Peyer's patch (tissue), 4 donors: Measurements from ENCODE around the gene CD274. TPM values are rescaled to one million over a fixed set of nuclear protein-coding genes. Genes with fewer than 3 reads are reported as not detected.

Experiments
- DNase-seq, 3 donors: peaks; one replicate each; pipeline ENCODE4 v3.0.0-alpha.2; 2017 to 2019
- H3K27ac ChIP-seq, 4 donors: fragments of 200-600 bp; sonication (generic); one replicate each; pipeline ENCODE4 v1.5.1; 2016 to 2019
- H3K27me3 ChIP-seq, 2 donors: fragments of 200-600 bp; sonication (generic); one replicate each; pipeline ENCODE4 v1.5.1; 2019
- H3K36me3 ChIP-seq, 3 donors: fragments of 200-600 bp; sonication (generic); one replicate each; pipeline ENCODE4 v1.5.1; 2016 to 2019
- H3K4me1 ChIP-seq, 4 donors: fragments of 200-600 bp; sonication (generic); one replicate each; pipeline ENCODE4 v1.5.1; 2016 to 2019
- H3K4me3 ChIP-seq, 4 donors: fragments of 200-600 bp; sonication (generic); 1 replicate in 3 of 4; 2 replicates in 1 of 4; pipeline ENCODE4 v1.5.1; 2016 to 2019; ENCODE audit warnings: mild to moderate bottlenecking in 1 of 4
- H3K9me3 ChIP-seq, 4 donors: fragments of 200-600 bp; sonication (generic); one replicate each; pipeline ENCODE4 v1.5.1; 2016 to 2019; ENCODE audit warnings: mild to moderate bottlenecking in 1 of 4
- POLR2A ChIP-seq, 2 donors: fragments of 450-650 bp; IDR thresholded peaks; one replicate each; pipeline ENCODE4 v1.5.1; 2017; ENCODE audit warnings: antibody characterized with exemption in 2 of 2, mild to moderate bottlenecking in 2 of 2, moderate library complexity in 2 of 2
- total RNA-seq, 4 donors: library from RNA; depleted of rRNA; stranded (reverse); fragments of >200 nt; gene quantifications; one replicate each; pipeline ENCODE4 v1.1.0, GENCODE V29; 2016
- TF ChIP-seq, protein P1 (sequence below), 6 experiments: fragments of 450-650 bp in 4 of 6; fragments of 200-600 bp in 2 of 6; sonication (generic) in 1 of 6; IDR thresholded peaks; one replicate each; pipeline ENCODE4 v1.5.1; 2017 to 2019; ENCODE audit warnings: antibody characterized with exemption in 6 of 6, mild to moderate bottlenecking in 3 of 6, moderate library complexity in 1 of 6

Gene CD274
- 1 to 10 TPM; 1.7 to 6.2 (median 3.4) TPM for total RNA-seq

DNA sequence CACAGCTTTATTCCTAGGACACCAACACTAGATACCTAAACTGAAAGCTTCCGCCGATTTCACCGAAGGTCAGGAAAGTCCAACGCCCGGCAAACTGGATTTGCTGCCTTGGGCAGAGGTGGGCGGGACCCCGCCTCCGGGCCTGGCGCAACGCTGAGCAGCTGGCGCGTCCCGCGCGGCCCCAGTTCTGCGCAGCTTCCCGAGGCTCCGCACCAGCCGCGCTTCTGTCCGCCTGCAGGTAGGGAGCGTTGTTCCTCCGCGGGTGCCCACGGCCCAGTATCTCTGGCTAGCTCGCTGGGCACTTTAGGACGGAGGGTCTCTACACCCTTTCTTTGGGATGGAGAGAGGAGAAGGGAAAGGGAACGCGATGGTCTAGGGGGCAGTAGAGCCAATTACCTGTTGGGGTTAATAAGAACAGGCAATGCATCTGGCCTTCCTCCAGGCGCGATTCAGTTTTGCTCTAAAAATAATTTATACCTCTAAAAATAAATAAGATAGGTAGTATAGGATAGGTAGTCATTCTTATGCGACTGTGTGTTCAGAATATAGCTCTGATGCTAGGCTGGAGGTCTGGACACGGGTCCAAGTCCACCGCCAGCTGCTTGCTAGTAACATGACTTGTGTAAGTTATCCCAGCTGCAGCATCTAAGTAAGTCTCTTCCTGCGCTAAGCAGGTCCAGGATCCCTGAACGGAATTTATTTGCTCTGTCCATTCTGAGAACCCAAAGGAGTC is at the start of gene CD274:
CD274 (plus strand) TSS at position 184 of the 733 bp plus-strand sequence. CDS start 5,572 bp downstream, outside the sequence.
- TF ChIP-seq, protein P1, sequence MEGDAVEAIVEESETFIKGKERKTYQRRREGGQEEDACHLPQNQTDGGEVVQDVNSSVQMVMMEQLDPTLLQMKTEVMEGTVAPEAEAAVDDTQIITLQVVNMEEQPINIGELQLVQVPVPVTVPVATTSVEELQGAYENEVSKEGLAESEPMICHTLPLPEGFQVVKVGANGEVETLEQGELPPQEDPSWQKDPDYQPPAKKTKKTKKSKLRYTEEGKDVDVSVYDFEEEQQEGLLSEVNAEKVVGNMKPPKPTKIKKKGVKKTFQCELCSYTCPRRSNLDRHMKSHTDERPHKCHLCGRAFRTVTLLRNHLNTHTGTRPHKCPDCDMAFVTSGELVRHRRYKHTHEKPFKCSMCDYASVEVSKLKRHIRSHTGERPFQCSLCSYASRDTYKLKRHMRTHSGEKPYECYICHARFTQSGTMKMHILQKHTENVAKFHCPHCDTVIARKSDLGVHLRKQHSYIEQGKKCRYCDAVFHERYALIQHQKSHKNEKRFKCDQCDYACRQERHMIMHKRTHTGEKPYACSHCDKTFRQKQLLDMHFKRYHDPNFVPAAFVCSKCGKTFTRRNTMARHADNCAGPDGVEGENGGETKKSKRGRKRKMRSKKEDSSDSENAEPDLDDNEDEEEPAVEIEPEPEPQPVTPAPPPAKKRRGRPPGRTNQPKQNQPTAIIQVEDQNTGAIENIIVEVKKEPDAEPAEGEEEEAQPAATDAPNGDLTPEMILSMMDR (IDR thresholded peaks at IDR 0.05), result peak in 5 of 6 experiments; percentile 29 to 78 (median 74)
- TF ChIP-seq POLR2A (IDR thresholded peaks at IDR 0.05), result peak; percentile 44 to 69
- no peaks in the 10 kb centered on the region for H3K9me3 ChIP-seq
- peak within 1 kb of the TSS; percentile 46 to 74 (median 54) for H3K4me3 ChIP-seq
- peak within 1 kb of the TSS; percentile 80 to 92 (median 81) for H3K27ac ChIP-seq
- no peaks in the 10 kb centered on the region for H3K4me1 ChIP-seq
- peak; percentile 78 to 96 (median 95) for DNase-seq
- H3K36me3 ChIP-seq, result no peaks in the 10 kb centered on the region
- no peaks in the 10 kb centered on the region for H3K27me3 ChIP-seq

DNA sequence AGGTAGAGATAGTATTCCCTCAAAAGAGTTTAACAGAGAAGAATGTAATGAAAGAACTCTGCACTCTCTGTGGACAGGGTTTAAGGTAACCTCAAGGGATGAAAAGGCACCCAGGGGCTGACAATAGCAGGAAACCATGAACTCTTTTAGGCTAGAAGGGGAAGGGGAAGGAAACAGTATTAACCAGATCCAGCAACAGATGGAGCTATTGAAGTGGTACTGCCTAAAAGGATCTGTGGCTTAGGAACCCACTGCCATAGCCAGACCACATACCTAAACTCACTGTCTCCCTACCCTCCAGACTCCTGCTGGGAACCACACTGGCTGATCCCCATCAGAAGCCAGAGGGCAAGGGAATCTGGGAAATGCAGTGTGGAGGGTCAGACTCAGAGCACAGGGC is 48.1 kb upstream of the CD274 start:
- H3K27me3 ChIP-seq, result no peaks in the 10 kb centered on the region
- no peak for DNase-seq
- no peak overlapping the region for H3K4me3 ChIP-seq
- TF ChIP-seq, protein P1 (IDR thresholded peaks at IDR 0.05), result no peak
- no peak for TF ChIP-seq POLR2A (IDR thresholded peaks at IDR 0.05)
- H3K27ac ChIP-seq, result no peak overlapping the region
- no peaks in the 10 kb centered on the region for H3K36me3 ChIP-seq
- no peaks in the 10 kb centered on the region for H3K9me3 ChIP-seq
- no peaks in the 10 kb centered on the region for H3K4me1 ChIP-seq

DNA sequence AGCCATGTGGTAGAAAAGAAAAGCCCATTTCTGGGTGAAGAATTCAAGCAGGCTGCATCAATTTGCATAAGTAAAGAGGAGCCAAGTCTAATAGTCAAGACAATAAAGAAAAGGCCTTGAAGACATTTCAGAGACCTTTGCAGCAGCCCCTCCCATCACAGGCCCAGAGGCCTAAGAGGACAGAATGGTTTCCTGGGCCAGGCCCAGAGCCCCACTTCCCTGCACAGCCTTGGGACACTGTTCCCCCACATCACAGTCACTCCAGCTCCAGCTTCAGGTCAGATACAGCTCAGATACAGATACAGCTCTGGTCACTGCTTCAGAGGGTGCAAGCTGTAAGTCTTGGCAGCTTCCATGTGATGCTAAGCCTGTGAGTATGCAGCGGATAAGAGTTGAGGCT is 41.7 kb upstream of the CD274 start:
- Histone ChIP-seq H3K9me3 (peaks cover 0 to 13% (median 4%) of the 10 kb centered on the region in 4 donors), H3K36me3 (no peaks in the 10 kb centered on the region), H3K27ac (no peak overlapping the region), H3K27me3 (no peaks in the 10 kb centered on the region), H3K4me3 (no peak overlapping the region), H3K4me1 (no peaks in the 10 kb centered on the region)
- DNase-seq, result no peak
- TF ChIP-seq, protein P1 (IDR thresholded peaks at IDR 0.05), result no peak
- TF ChIP-seq POLR2A (IDR thresholded peaks at IDR 0.05), result no peak

DNA sequence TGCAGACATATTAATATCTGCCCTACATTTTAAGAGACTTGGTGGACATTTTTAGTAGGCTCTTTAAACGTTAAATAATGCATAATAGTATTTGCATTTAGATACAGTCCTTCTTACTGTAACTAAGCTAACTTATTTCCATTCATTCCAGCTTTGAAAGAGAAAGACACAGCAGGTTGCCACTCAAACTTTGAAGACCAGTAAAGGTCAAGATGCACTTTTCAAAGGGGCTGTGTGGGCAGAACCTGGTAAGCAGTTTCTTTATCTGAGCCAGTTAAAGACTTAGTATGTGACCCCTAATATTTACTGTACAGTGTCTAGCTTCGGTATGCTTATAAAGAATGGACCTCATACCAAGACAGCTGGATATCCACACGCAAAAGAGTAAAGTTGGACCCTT is 33.4 kb upstream of the CD274 start:
- no peaks in the 10 kb centered on the region for H3K27me3 ChIP-seq
- H3K4me1 ChIP-seq, result no peaks in the 10 kb centered on the region
- no peak for DNase-seq
- H3K27ac ChIP-seq, result no peak overlapping the region
- peaks cover 0 to 8% (median 0%) of the 10 kb centered on the region in 3 donors for H3K36me3 ChIP-seq
- no peak overlapping the region for H3K4me3 ChIP-seq
- TF ChIP-seq POLR2A (IDR thresholded peaks at IDR 0.05), result no peak
- TF ChIP-seq, protein P1 (IDR thresholded peaks at IDR 0.05), result no peak
- H3K9me3 ChIP-seq, result no peaks in the 10 kb centered on the region

DNA sequence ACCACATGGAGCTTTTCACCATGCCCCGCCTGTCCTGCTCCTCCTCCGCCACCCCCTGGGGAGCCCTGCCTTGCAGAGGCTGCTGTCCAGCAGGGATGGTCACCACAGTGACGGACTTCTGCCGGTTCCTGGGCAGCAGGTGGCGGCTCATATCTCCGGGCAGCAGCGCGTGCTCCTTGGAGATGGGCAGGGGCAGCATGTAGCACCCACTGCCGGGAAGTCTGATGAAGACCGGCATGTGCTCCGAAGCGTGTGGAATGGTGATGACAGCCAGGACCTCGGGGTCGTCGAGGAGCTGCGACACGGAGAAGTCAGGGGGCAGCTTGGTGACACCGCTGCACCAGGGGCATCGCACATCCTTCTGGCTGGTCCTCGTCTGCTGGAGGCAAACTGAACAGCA is 31.9 kb upstream of the CD274 start:
- peaks cover 0 to 8% (median 0%) of the 10 kb centered on the region in 3 donors for H3K36me3 ChIP-seq
- no peaks in the 10 kb centered on the region for H3K4me1 ChIP-seq
- no peak overlapping the region for H3K4me3 ChIP-seq
- H3K27ac ChIP-seq, result no peak overlapping the region
- DNase-seq, result no peak
- H3K27me3 ChIP-seq, result no peaks in the 10 kb centered on the region
- TF ChIP-seq, protein P1 (IDR thresholded peaks at IDR 0.05), result no peak
- no peak for TF ChIP-seq POLR2A (IDR thresholded peaks at IDR 0.05)
- H3K9me3 ChIP-seq, result no peaks in the 10 kb centered on the region
